Endodermal cell (in vitro differentiated cells): ENCODE measurements around the gene NATD1. TPM values are rescaled to one million over a fixed set of nuclear protein-coding genes. Genes with fewer than 3 reads are reported as not detected.

Experiments
- DNase-seq: peaks from one replicate; pipeline ENCODE4 v3.0.0-alpha.2; 2017
- H3K27ac ChIP-seq: 2 replicates; pipeline ENCODE4 v1.5.1; 2013; ENCODE audit warnings: mild to moderate bottlenecking, low read depth, low read length, moderate library complexity
- H3K27me3 ChIP-seq: 2 replicates; pipeline ENCODE4 v1.6.1; 2013; ENCODE audit warnings: mild to moderate bottlenecking, low read length, moderate library complexity; ENCODE audit not compliant: insufficient read depth, control insufficient read depth, poor library complexity, severe bottlenecking
- H3K36me3 ChIP-seq: 2 replicates; pipeline ENCODE4 v1.7.0; 2013; ENCODE audit warnings: mild to moderate bottlenecking, low read length, moderate library complexity; ENCODE audit not compliant: control insufficient read depth, insufficient read depth
- H3K4me1 ChIP-seq: one replicate; pipeline ENCODE4 v1.7.0; 2013; ENCODE audit warnings: low read length; ENCODE audit not compliant: control insufficient read depth, insufficient read depth
- H3K4me3 ChIP-seq: 2 replicates; pipeline ENCODE4 v1.5.1; 2013; ENCODE audit warnings: mild to moderate bottlenecking, low read length, moderate library complexity
- H3K9ac ChIP-seq: 2 replicates; pipeline ENCODE4 v1.6.1; 2013; ENCODE audit warnings: mild to moderate bottlenecking, low read length, moderate library complexity; ENCODE audit not compliant: poor library complexity, severe bottlenecking; ENCODE audit errors: extremely low read depth
- H3K9me3 ChIP-seq: 2 replicates; pipeline ENCODE4 v1.6.1; 2013; ENCODE audit warnings: mild to moderate bottlenecking, low read length, moderate library complexity; ENCODE audit not compliant: control insufficient read depth
- H3K27ac Mint-ChIP-seq: 2 replicates; pipeline ENCODE4 v1.8.0; 2020; ENCODE audit warnings: mixed read lengths
- H3K27me3 Mint-ChIP-seq: 2 replicates; pipeline ENCODE4 v1.8.0; 2021; ENCODE audit warnings: mild to moderate bottlenecking, mixed read lengths; ENCODE audit not compliant: insufficient read depth
- H3K36me3 Mint-ChIP-seq: 2 replicates; pipeline ENCODE4 v1.8.0; 2020; ENCODE audit warnings: low read depth, mixed read lengths
- H3K4me1 Mint-ChIP-seq: 2 replicates; pipeline ENCODE4 v1.8.0; 2020; ENCODE audit warnings: mixed read lengths
- H3K4me3 Mint-ChIP-seq: 2 replicates; pipeline ENCODE4 v1.8.0; 2020; ENCODE audit warnings: mild to moderate bottlenecking, moderate library complexity, mixed read lengths
- H3K9me3 Mint-ChIP-seq: 2 replicates; pipeline ENCODE4 v1.8.0; 2020; ENCODE audit warnings: mild to moderate bottlenecking, mixed read lengths
- CTCF ChIP-seq: fragments of 200-600 bp; sonication (generic); conservative IDR thresholded peaks from 2 replicates; pipeline ENCODE4 v1.5.0; 2021; ENCODE audit warnings: antibody characterized with exemption, mild to moderate bottlenecking
- WGBS, 2 experiments: methylation state at CpG; one replicate each; pipeline versions ENCODE4 v1.1.5 to v1.1.7; 2013; ENCODE audit warnings: missing lambda C conversion rate in 2 of 2, mixed read lengths in 1 of 2; ENCODE audit not compliant: insufficient coverage in 1 of 2, insufficient read length in 1 of 2; 5-methylcytosine and 5-hydroxymethylcytosine counted together
- total RNA-seq, 2 donors: library from RNA; stranded (reverse); fragmentation: NEBNext Ultra II Directional in 1 of 2; extraction: Animal tissue kit (Norgen Biotek cat#: 25700) in 1 of 2; gene quantifications; 2 replicates in 1 of 2; 3 replicates in 1 of 2; pipeline ENCODE4 v1.2.1, GENCODE V29; 2021

The NATD1 gene
- total RNA-seq, 2 donors from 2014 or later: 12.2 to 17.2 TPM

GRCh38 chr17:21283482-21284318 is 30.5 kb upstream of the NATD1 start:
- Histone ChIP-seq H3K9me3 (no peaks in the 10 kb centered on the region), H3K4me3 (peak overlapping the region; percentile 67), H3K36me3 (no peaks in the 10 kb centered on the region), H3K9ac (no peak overlapping the region), H3K27ac (no peak overlapping the region), H3K4me1 (peaks cover 13% of the 10 kb centered on the region), H3K27me3 (peaks cover 12% of the 10 kb centered on the region)
- H3K9me3 Mint-ChIP-seq: no peaks in the 10 kb centered on the region
- peaks cover 15% of the 10 kb centered on the region for H3K4me1 Mint-ChIP-seq
- no peak for TF ChIP-seq CTCF
- H3K4me3 Mint-ChIP-seq: peak overlapping the region; percentile 77
- 61% methylated on average over 38 to 49 of the region's 49 CpGs for WGBS, 2 experiments
- H3K36me3 Mint-ChIP-seq: no peaks in the 10 kb centered on the region
- no peak for DNase-seq
- peaks cover 39% of the 10 kb centered on the region for H3K27me3 Mint-ChIP-seq
- H3K27ac Mint-ChIP-seq: no peak overlapping the region

GRCh38 chr17:21282850-21283249 is 29.6 kb upstream of the NATD1 start:
- no peaks in the 10 kb centered on the region for H3K36me3 Mint-ChIP-seq
- peaks cover 45% of the 10 kb centered on the region for H3K27me3 Mint-ChIP-seq
- WGBS, 2 experiments: 93 to 95% methylated on average over 5 of the region's 5 CpGs
- no peak overlapping the region for H3K4me3 Mint-ChIP-seq
- H3K9ac ChIP-seq: no peak overlapping the region
- H3K4me1 ChIP-seq: peaks cover 13% of the 10 kb centered on the region
- DNase-seq: no peak
- no peaks in the 10 kb centered on the region for H3K36me3 ChIP-seq
- peaks cover 15% of the 10 kb centered on the region for H3K4me1 Mint-ChIP-seq
- no peaks in the 10 kb centered on the region for H3K9me3 ChIP-seq
- H3K27ac Mint-ChIP-seq: no peak overlapping the region
- no peak for TF ChIP-seq CTCF
- no peak overlapping the region for H3K27ac ChIP-seq
- H3K4me3 ChIP-seq: no peak overlapping the region
- H3K27me3 ChIP-seq: peaks cover 13% of the 10 kb centered on the region
- H3K9me3 Mint-ChIP-seq: no peaks in the 10 kb centered on the region

- Mint-ChIP-seq H3K27ac (no peak overlapping the region), H3K9me3 (no peaks in the 10 kb centered on the region), H3K4me1 (peaks cover 15% of the 10 kb centered on the region), H3K4me3 (no peak overlapping the region), H3K36me3 (no peaks in the 10 kb centered on the region), H3K27me3 (peaks cover 50% of the 10 kb centered on the region)
- DNase-seq: no peak
- peaks cover 14% of the 10 kb centered on the region for H3K27me3 ChIP-seq
- no peaks in the 10 kb centered on the region for H3K9me3 ChIP-seq
- 72 to 75% methylated on average over 5 of the region's 5 CpGs for WGBS, 2 experiments
- H3K4me3 ChIP-seq: no peak overlapping the region
- no peaks in the 10 kb centered on the region for H3K36me3 ChIP-seq
- TF ChIP-seq CTCF: no peak
- no peak overlapping the region for H3K27ac ChIP-seq
- no peak overlapping the region for H3K9ac ChIP-seq
- peaks cover 12% of the 10 kb centered on the region for H3K4me1 ChIP-seq
These were observed 29.0 kb upstream of the NATD1 start for GRCh38 chr17:21282231-21282630.
